NCI-H1048 (cell line): ENCODE results near the gene PSPC1.
"Not testable (repeated sequence)": the region's sequence is repeated elsewhere in the genome, so short reads cannot be mapped to it uniquely, and the experiment has no call there.

Experiments used
- DNase-seq: peaks from one replicate; lab custom pipeline; 2025; lab: John Stamatoyannopoulos, UW

Gene PSPC1

GRCh38 chr13:19764237-19764636 is 18.5 kb downstream of the PSPC1 start:
- DNase-seq: no peak

- no peak for DNase-seq
Observed at GRCh38 chr13:19763618-19764017, 19.1 kb downstream of the PSPC1 start.

- no peak for DNase-seq
Observed at GRCh38 chr13:19759669-19760068, 23.1 kb downstream of the PSPC1 start.

GRCh38 chr13:19742643-19743042 is 40.1 kb downstream of the PSPC1 start:
- no peak for DNase-seq

- DNase-seq: no peak
Observed at GRCh38 chr13:19737844-19738557, 44.7 kb downstream of the PSPC1 start.

- DNase-seq: no peak
Observed at GRCh38 chr13:19726611-19727010, 56.1 kb downstream of the PSPC1 start.

- no peak for DNase-seq
Observed at GRCh38 chr13:19725320-19725719, 57.4 kb downstream of the PSPC1 start.

GRCh38 chr13:19720039-19720438 is 62.7 kb downstream of the PSPC1 start:
- no peak for DNase-seq

GRCh38 chr13:19713186-19713965 is 69.4 kb downstream of the PSPC1 start:
- DNase-seq: no peak

GRCh38 chr13:19709782-19710181 is 73.0 kb downstream of the PSPC1 start:
- DNase-seq: not testable (repeated sequence)

GRCh38 chr13:19709039-19709438 is 73.7 kb downstream of the PSPC1 start:
- DNase-seq: not testable (repeated sequence)

GRCh38 chr13:19704256-19704655 is 78.5 kb downstream of the PSPC1 start:
- DNase-seq: not testable (repeated sequence)

- DNase-seq: not testable (repeated sequence)
Observed at GRCh38 chr13:19701619-19702018, 81.1 kb downstream of the PSPC1 start.

- not testable (repeated sequence) for DNase-seq
Observed at GRCh38 chr13:19700963-19701362, 81.8 kb downstream of the PSPC1 start.

- DNase-seq: no peak
Observed at GRCh38 chr13:19695829-19696228, 86.9 kb downstream of the PSPC1 start.

- DNase-seq: no peak
Observed at GRCh38 chr13:19695428-19695827, 87.3 kb downstream of the PSPC1 start.

GRCh38 chr13:19691447-19691846 is 91.3 kb downstream of the PSPC1 start:
- not testable (repeated sequence) for DNase-seq

GRCh38 chr13:19685437-19685836 is 97.3 kb downstream of the PSPC1 start:
- DNase-seq: no peak

GRCh38 chr13:19685034-19685433 is 97.7 kb downstream of the PSPC1 start:
- no peak for DNase-seq

- DNase-seq: no peak
Observed at GRCh38 chr13:19681517-19681916, 101.2 kb downstream of the PSPC1 start.

GRCh38 chr13:19680751-19681150 is 102.0 kb downstream of the PSPC1 start:
- no peak for DNase-seq

- DNase-seq: no peak
Observed at GRCh38 chr13:19676168-19676567, 106.6 kb downstream of the PSPC1 start.

- DNase-seq: no peak
Observed at GRCh38 chr13:19674898-19675297, 107.8 kb downstream of the PSPC1 start.
